Activated CD4-positive, alpha-beta T cell treated with anti-CD3 and anti-CD28 coated beads for 36 hours (primary cell): ENCODE measurements around the gene CLCN5. TPM values are rescaled to one million over a fixed set of nuclear protein-coding genes. Genes with fewer than 3 reads are reported as not detected.

Experiments
- ATAC-seq: fragments of 200-7000 bp; cut with Tn5 transposase; one replicate; pipeline ENCODE4 v1.10.0; 2021; ENCODE audit warnings: mild to moderate bottlenecking, moderate library complexity
- CTCF ChIA-PET: fragments of 350-600 bp; sonication (Branson Sonifier 250); formaldehyde crosslinking; loops from one replicate; lab custom pipeline; 2021; ENCODE audit warnings: antibody characterized with exemption; lab: Charles Lee
- POLR2A ChIA-PET: fragments of 350-600 bp; sonication (Branson Sonifier 250); formaldehyde crosslinking; loops from one replicate; lab custom pipeline; 2021; ENCODE audit warnings: antibody characterized with exemption, inconsistent platforms; lab: Charles Lee
- DNase-seq: peaks from one replicate; pipeline ENCODE4 v3.0.0-alpha.2; 2020
- H3K27ac Mint-ChIP-seq: one replicate; pipeline ENCODE4 v1.8.0; 2021; ENCODE audit warnings: mixed read lengths
- H3K27me3 Mint-ChIP-seq: one replicate; pipeline ENCODE4 v1.8.0; 2021; ENCODE audit warnings: mixed read lengths
- H3K36me3 Mint-ChIP-seq: one replicate; pipeline ENCODE4 v1.8.0; 2021; ENCODE audit warnings: low read depth, mixed read lengths
- H3K4me1 Mint-ChIP-seq: one replicate; pipeline ENCODE4 v1.8.0; 2021; ENCODE audit warnings: mixed read lengths
- H3K4me3 Mint-ChIP-seq: one replicate; pipeline ENCODE4 v1.8.0; 2021; ENCODE audit warnings: mild to moderate bottlenecking, moderate library complexity, mixed read lengths
- H3K9me3 Mint-ChIP-seq: one replicate; pipeline ENCODE4 v1.8.0; 2021; ENCODE audit warnings: low read depth, mixed read lengths
- intact Hi-C, 2 experiments: fragments of 100-400 bp; cut with DNase I in 1 of 2; cut with micrococcal nuclease in 1 of 2; formaldehyde crosslinking; loops; one replicate each; pipeline versions ENCODE4 v1.14.2 to v1.15.1; 2022 to 2024; cut with DNase I, micrococcal nuclease
- total RNA-seq, 2 experiments: library from RNA; stranded (reverse); gene quantifications; one replicate each; pipeline ENCODE4 v1.2.3, GENCODE V29; 2021

The CLCN5 gene
- total RNA-seq, 2 experiments from 2014 or later, result 2.6 to 3.2 TPM

GRCh38 chrX:50067435-50068284, 145.3 kb downstream of the CLCN5 start:
- ChIA-PET CTCF (interaction anchor here (2.0 kb wide), 1 partner anchor 148 kb away, joined by 6 read pairs; no protein-coding TSS in a partner anchor), POLR2A (no interaction called here)
- ATAC-seq (no peak), DNase-seq (no peak)
- peaks cover 10% of the 10 kb centered on the region for H3K4me1 Mint-ChIP-seq
- no peak overlapping the region for H3K4me3 Mint-ChIP-seq
- H3K27me3 Mint-ChIP-seq, result no peaks in the 10 kb centered on the region
- intact Hi-C loops, result no loop called here
- H3K27ac Mint-ChIP-seq, result no peak overlapping the region
- no peaks in the 10 kb centered on the region for H3K36me3 Mint-ChIP-seq
- H3K9me3 Mint-ChIP-seq, result no peaks in the 10 kb centered on the region

- H3K36me3 Mint-ChIP-seq, result no peaks in the 10 kb centered on the region
- no peaks in the 10 kb centered on the region for H3K27me3 Mint-ChIP-seq
- H3K9me3 Mint-ChIP-seq, result no peaks in the 10 kb centered on the region
- POLR2A ChIA-PET, result no interaction called here
- DNase-seq, result peak; percentile 15
- no peak overlapping the region for H3K4me3 Mint-ChIP-seq
- ATAC-seq, result peak; percentile 74
- no peak overlapping the region for H3K27ac Mint-ChIP-seq
- intact Hi-C loops, result no loop called here
- peaks cover 10% of the 10 kb centered on the region for H3K4me1 Mint-ChIP-seq
- CTCF ChIA-PET, result interaction anchor here (2.0 kb wide), 1 partner anchor 149 kb away, joined by 6 read pairs; no protein-coding TSS in a partner anchor
These were observed 145.8 kb downstream of the CLCN5 start for GRCh38 chrX:50068285-50068563.

GRCh38 chrX:50068893-50069292, 146.5 kb downstream of the CLCN5 start:
- DNase-seq (no peak), ATAC-seq (no peak)
- H3K27ac Mint-ChIP-seq, result no peak overlapping the region
- intact Hi-C loops, result no loop called here
- H3K9me3 Mint-ChIP-seq, result no peaks in the 10 kb centered on the region
- no peaks in the 10 kb centered on the region for H3K36me3 Mint-ChIP-seq
- CTCF ChIA-PET, result interaction anchor here (0.7 to 2.0 kb wide), 2 partner anchors 150 to 901 kb away, joined by 3 to 6 read pairs; no protein-coding TSS in a partner anchor
- no peak overlapping the region for H3K4me3 Mint-ChIP-seq
- no peaks in the 10 kb centered on the region for H3K27me3 Mint-ChIP-seq
- POLR2A ChIA-PET, result no interaction called here
- peaks cover 10% of the 10 kb centered on the region for H3K4me1 Mint-ChIP-seq

- Mint-ChIP-seq H3K27me3 (no peaks in the 10 kb centered on the region), H3K4me1 (peaks cover 10% of the 10 kb centered on the region), H3K4me3 (no peak overlapping the region), H3K36me3 (peaks cover 2% of the 10 kb centered on the region), H3K9me3 (no peaks in the 10 kb centered on the region), H3K27ac (no peak overlapping the region)
- ATAC-seq (no peak), DNase-seq (no peak)
- intact Hi-C loops, result no loop called here
- POLR2A ChIA-PET, result no interaction called here
- CTCF ChIA-PET, result no interaction called here
These were observed 149.1 kb downstream of the CLCN5 start for GRCh38 chrX:50071494-50071893.

GRCh38 chrX:50072110-50072509, 149.7 kb downstream of the CLCN5 start:
- CTCF ChIA-PET, result no interaction called here
- no peaks in the 10 kb centered on the region for H3K9me3 Mint-ChIP-seq
- no peak overlapping the region for H3K27ac Mint-ChIP-seq
- H3K27me3 Mint-ChIP-seq, result no peaks in the 10 kb centered on the region
- no peak for DNase-seq
- POLR2A ChIA-PET, result no interaction called here
- no peak overlapping the region for H3K4me3 Mint-ChIP-seq
- intact Hi-C loops, result no loop called here
- peaks cover 10% of the 10 kb centered on the region for H3K4me1 Mint-ChIP-seq
- H3K36me3 Mint-ChIP-seq, result peaks cover 2% of the 10 kb centered on the region
- no peak for ATAC-seq

GRCh38 chrX:50073601-50074000, 151.2 kb downstream of the CLCN5 start:
- Mint-ChIP-seq H3K4me3 (no peak overlapping the region), H3K36me3 (peaks cover 2% of the 10 kb centered on the region), H3K4me1 (no peaks in the 10 kb centered on the region), H3K9me3 (no peaks in the 10 kb centered on the region), H3K27me3 (no peaks in the 10 kb centered on the region), H3K27ac (no peak overlapping the region)
- POLR2A ChIA-PET, result no interaction called here
- ATAC-seq (no peak), DNase-seq (no peak)
- intact Hi-C loops, result no loop called here
- CTCF ChIA-PET, result no interaction called here

GRCh38 chrX:50075630-50076339, 153.4 kb downstream of the CLCN5 start:
- ChIA-PET CTCF (no interaction called here), POLR2A (no interaction called here)
- ATAC-seq, result no peak

GRCh38 chrX:50081282-50081889, 159.0 kb downstream of the CLCN5 start:
- H3K4me1 Mint-ChIP-seq, result no peaks in the 10 kb centered on the region
- peak; percentile 18 for DNase-seq
- intact Hi-C loops, result loop anchor here (5.0 to 10.0 kb wide), 2 partner anchors 164 to 167 kb away; no protein-coding TSS in a partner anchor
- CTCF ChIA-PET, result no interaction called here
- ATAC-seq, result no peak
- H3K4me3 Mint-ChIP-seq, result no peak overlapping the region
- H3K9me3 Mint-ChIP-seq, result no peaks in the 10 kb centered on the region
- no peaks in the 10 kb centered on the region for H3K36me3 Mint-ChIP-seq
- H3K27ac Mint-ChIP-seq, result no peak overlapping the region
- POLR2A ChIA-PET, result no interaction called here
- H3K27me3 Mint-ChIP-seq, result no peaks in the 10 kb centered on the region

More at GRCh38 chrX:50075630-50076339, 153.4 kb downstream of the CLCN5 start:
- Mint-ChIP-seq H3K9me3 (no peaks in the 10 kb centered on the region), H3K4me1 (no peaks in the 10 kb centered on the region), H3K4me3 (no peak overlapping the region), H3K27ac (no peak overlapping the region), H3K27me3 (no peaks in the 10 kb centered on the region), H3K36me3 (peaks cover 2% of the 10 kb centered on the region)
- DNase-seq, result no peak
- intact Hi-C loops, result no loop called here

GRCh38 chrX:50082741-50083140, 160.3 kb downstream of the CLCN5 start:
- Mint-ChIP-seq H3K27me3 (no peaks in the 10 kb centered on the region), H3K4me1 (no peaks in the 10 kb centered on the region), H3K36me3 (no peaks in the 10 kb centered on the region), H3K9me3 (no peaks in the 10 kb centered on the region), H3K4me3 (no peak overlapping the region), H3K27ac (no peak overlapping the region)
- intact Hi-C loops, result loop anchor here (5.0 to 10.0 kb wide), 2 partner anchors 165 to 168 kb away; no protein-coding TSS in a partner anchor
- no peak for DNase-seq
- ATAC-seq, result no peak
- CTCF ChIA-PET, result no interaction called here
- POLR2A ChIA-PET, result no interaction called here

- intact Hi-C loops, result loop anchor here in 1 of 2 experiments (10.0 kb wide), 1 partner anchor 174 kb away; no protein-coding TSS in a partner anchor
- peaks cover 10% of the 10 kb centered on the region for H3K36me3 Mint-ChIP-seq
- no peak overlapping the region for H3K4me3 Mint-ChIP-seq
- H3K9me3 Mint-ChIP-seq, result no peaks in the 10 kb centered on the region
- no peaks in the 10 kb centered on the region for H3K27me3 Mint-ChIP-seq
- ATAC-seq, result no peak
- DNase-seq, result no peak
- H3K27ac Mint-ChIP-seq, result no peak overlapping the region
- no peaks in the 10 kb centered on the region for H3K4me1 Mint-ChIP-seq
- ChIA-PET CTCF (no interaction called here), POLR2A (no interaction called here)
These were observed 166.2 kb downstream of the CLCN5 start for GRCh38 chrX:50088645-50089044.

GRCh38 chrX:50093625-50094024, 171.2 kb downstream of the CLCN5 start:
- ATAC-seq (no peak), DNase-seq (no peak)
- H3K4me3 Mint-ChIP-seq, result no peak overlapping the region
- CTCF ChIA-PET, result no interaction called here
- intact Hi-C loops, result no loop called here
- H3K27me3 Mint-ChIP-seq, result no peaks in the 10 kb centered on the region
- no peaks in the 10 kb centered on the region for H3K4me1 Mint-ChIP-seq
- POLR2A ChIA-PET, result no interaction called here
- H3K27ac Mint-ChIP-seq, result no peak overlapping the region
- peaks cover 10% of the 10 kb centered on the region for H3K36me3 Mint-ChIP-seq
- H3K9me3 Mint-ChIP-seq, result no peaks in the 10 kb centered on the region
